ENCODE measurements around the gene ADSS1. TPM values are rescaled to one million over a fixed set of nuclear protein-coding genes. Genes with fewer than 3 reads are reported as not detected.

The ADSS1 gene
- total and polyA plus RNA-seq, 9 donors, result 2.6 to 9.8 (median 4.1) TPM

GRCh38 chr14:104732931-104733681, 9.1 kb downstream of the ADSS1 start:
- no peaks in the 10 kb centered on the region for H3K4me1 ChIP-seq (ENCODE audit: insufficient read depth)
- H3K4me3 ChIP-seq, result no peak overlapping the region
- no peak overlapping the region for H3K27ac ChIP-seq
- no peak for TF ChIP-seq EP300 (IDR thresholded peaks at IDR 0.05)
- TF ChIP-seq POLR2A (IDR thresholded peaks at IDR 0.05), result no peak
- H3K27me3 ChIP-seq, result no peaks in the 10 kb centered on the region
- H3K36me3 ChIP-seq, result no peaks in the 10 kb centered on the region
- intact Hi-C loops (cut with DNase I), result no loop called here
- no peaks in the 10 kb centered on the region for H3K9me3 ChIP-seq
- 85 to 87% (median 86%) methylated on average over 23 of the region's 23 CpGs for WGBS, 3 donors
- no peak for DNase-seq

DNA sequence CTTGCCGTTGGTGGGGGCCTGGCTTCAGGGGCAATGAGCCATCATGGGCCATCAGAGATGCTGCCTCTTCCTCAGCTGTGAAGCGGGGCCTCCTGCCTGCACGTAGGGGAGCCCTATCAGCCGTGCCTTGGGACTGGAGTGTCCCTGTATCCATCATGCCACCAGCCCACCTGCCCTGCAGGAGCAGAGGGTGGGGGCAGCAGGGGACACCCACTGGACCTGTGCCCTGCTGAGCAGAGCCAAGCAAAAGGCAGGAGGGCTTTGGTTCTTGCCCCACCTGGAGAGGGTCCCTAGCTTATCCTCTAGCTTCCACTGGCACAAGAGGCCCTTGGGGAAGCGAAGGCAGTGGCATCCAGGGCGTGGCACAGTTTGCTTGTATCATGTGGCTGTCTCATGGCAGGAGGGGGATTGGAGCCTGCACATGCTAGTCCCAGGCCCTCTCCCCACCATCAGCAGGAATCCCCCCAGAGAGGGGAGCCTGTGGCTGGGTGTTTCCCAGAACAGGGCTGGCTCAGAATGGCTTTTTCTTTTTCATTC, 10.1 kb downstream of the ADSS1 start:
- Histone ChIP-seq H3K36me3 (no peaks in the 10 kb centered on the region), H3K27me3 (no peaks in the 10 kb centered on the region), H3K4me3 (no peak overlapping the region), H3K9me3 (no peaks in the 10 kb centered on the region), H3K27ac (no peak overlapping the region), H3K4me1 (ENCODE audit: insufficient read depth) (no peaks in the 10 kb centered on the region)
- no peak for TF ChIP-seq EP300 (IDR thresholded peaks at IDR 0.05)
- TF ChIP-seq CTCF (IDR thresholded peaks at IDR 0.05), result no peak
- TF ChIP-seq POLR2A (IDR thresholded peaks at IDR 0.05), result no peak
- no peak for DNase-seq
- intact Hi-C loops (cut with DNase I), result no loop called here
- 80 to 85% (median 81%) methylated on average over 6 of the region's 6 CpGs for WGBS, 3 donors

DNA sequence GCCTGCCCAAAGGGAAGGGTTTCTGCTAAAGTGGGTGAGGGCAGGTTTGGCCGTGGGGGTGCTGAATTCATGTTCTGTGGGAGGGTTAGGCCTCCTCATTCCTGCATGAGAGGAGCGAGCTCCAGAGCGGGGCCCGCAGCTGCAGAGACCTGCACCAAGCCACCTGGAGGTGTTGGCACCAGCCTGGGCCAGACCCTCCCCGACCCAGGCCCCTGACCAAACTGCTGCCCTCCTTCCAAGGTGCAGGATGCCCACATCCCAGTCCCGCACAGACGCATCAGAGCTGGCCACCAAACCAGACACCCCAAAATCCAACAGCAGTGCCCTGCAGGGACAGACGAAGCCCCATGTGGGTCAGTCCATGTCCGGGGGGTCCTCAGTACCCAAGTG, 10.6 kb downstream of the ADSS1 start:
- H3K27me3 ChIP-seq, result no peaks in the 10 kb centered on the region
- DNase-seq, result no peak
- no peaks in the 10 kb centered on the region for H3K36me3 ChIP-seq
- no peaks in the 10 kb centered on the region for H3K9me3 ChIP-seq
- H3K27ac ChIP-seq, result no peak overlapping the region
- H3K4me1 ChIP-seq (ENCODE audit: insufficient read depth), result no peaks in the 10 kb centered on the region
- intact Hi-C loops (cut with DNase I), result no loop called here
- WGBS, 3 donors, result 82 to 87% (median 85%) methylated on average over 7 to 9 of the region's 9 CpGs
- TF ChIP-seq CTCF (IDR thresholded peaks at IDR 0.05), result no peak
- no peak for TF ChIP-seq POLR2A (IDR thresholded peaks at IDR 0.05)
- TF ChIP-seq EP300 (IDR thresholded peaks at IDR 0.05), result no peak
- no peak overlapping the region for H3K4me3 ChIP-seq

DNA sequence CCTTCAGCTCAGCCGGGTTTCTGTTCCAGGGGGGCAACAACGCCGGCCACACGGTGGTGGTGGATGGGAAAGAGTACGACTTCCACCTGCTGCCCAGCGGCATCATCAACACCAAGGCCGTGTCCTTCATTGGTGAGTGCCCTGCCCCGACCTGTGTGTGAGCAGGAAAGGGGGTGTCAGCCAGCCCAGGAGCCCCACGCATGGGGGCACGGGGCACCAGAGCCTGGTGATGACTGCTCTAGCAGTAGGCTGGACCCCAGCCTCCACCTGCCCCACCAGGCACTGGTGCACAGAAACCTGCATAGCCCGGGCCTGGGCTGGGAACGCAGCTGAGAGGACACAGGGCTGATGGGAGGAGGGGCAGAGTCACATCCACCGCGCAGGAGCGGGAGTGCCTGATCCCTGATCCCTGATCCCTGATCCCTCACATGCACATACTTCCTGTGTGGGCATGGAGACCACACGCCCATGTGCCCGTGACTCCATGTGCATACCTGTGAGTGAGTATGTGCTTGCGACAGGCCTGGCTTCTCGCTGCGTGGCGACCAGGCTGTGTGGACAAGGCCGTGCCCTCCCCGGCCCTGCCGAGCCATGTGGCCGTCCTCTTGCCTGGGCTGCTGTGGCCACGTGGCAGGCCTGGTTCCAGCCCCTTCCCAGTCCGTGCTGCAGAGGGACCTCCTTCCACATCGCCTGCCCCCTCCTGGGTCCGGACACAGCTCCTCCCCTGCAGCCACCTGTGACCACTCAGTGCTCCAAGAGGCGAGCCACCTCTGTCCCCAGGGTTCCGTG, 11.2 kb downstream of the ADSS1 start:
- TF ChIP-seq POLR2A (IDR thresholded peaks at IDR 0.05) (no peak), CTCF (IDR thresholded peaks at IDR 0.05) (no peak), EP300 (IDR thresholded peaks at IDR 0.05) (no peak)
- WGBS, 3 donors, result 73 to 81% (median 75%) methylated on average over 26 to 31 of the region's 31 CpGs

More for the DNA sequence above, 11.2 kb downstream of the ADSS1 start:
- no peak overlapping the region for H3K27ac ChIP-seq
- no peak for DNase-seq
- no peaks in the 10 kb centered on the region for H3K27me3 ChIP-seq
- no peaks in the 10 kb centered on the region for H3K9me3 ChIP-seq
- H3K4me1 ChIP-seq (ENCODE audit: insufficient read depth), result no peaks in the 10 kb centered on the region
- intact Hi-C loops (cut with DNase I), result no loop called here
- H3K4me3 ChIP-seq, result no peak overlapping the region
- H3K36me3 ChIP-seq, result no peaks in the 10 kb centered on the region
